PC-9 (cell line): ENCODE measurements around the gene ENGASE. TPM values are rescaled to one million over a fixed set of nuclear protein-coding genes. Genes with fewer than 3 reads are reported as not detected.
A peak's percentile ranks its signal among the peaks of the same experiment; 100 is the strongest.

Experiments
- BruUV-seq: library from RNA; stranded (reverse); fragments of 400-500 nt; replicated peaks from 2 replicates; lab custom pipeline; 2021; lab: Mats Ljungman, UMichigan
- CTCF ChIA-PET: fragments of 300-600 bp; sonication (Branson Sonifier 250); formaldehyde crosslinking; loops from one replicate; lab custom pipeline; 2022; ENCODE audit warnings: antibody characterized with exemption; lab: Charles Lee
- POLR2A ChIA-PET: fragments of 300-600 bp; sonication (Branson Sonifier 250); formaldehyde crosslinking; loops from one replicate; lab custom pipeline; 2022; ENCODE audit warnings: antibody characterized with exemption; ENCODE audit not compliant: unreplicated experiment; lab: Charles Lee
- DNase-seq, 2 experiments: peaks; one replicate each; pipeline versions ENCODE4 v3.0.0 to v3.0.0-alpha.2; 2015 to 2022; ENCODE audit warnings: mixed read lengths in 1 of 2
- H2AFZ ChIP-seq: fragments of 200-600 bp; sonication (generic); 2 replicates; pipeline ENCODE4 v1.8.1; 2017; ENCODE audit warnings: antibody characterized with exemption
- H3F3A ChIP-seq: fragments of 200-600 bp; sonication (generic); 2 replicates; pipeline ENCODE4 v1.8.1; 2017; ENCODE audit warnings: antibody characterized with exemption, mild to moderate bottlenecking, low read depth; ENCODE audit not compliant: insufficient read depth
- H3K27ac ChIP-seq: fragments of 200-600 bp; sonication (generic); 2 replicates; pipeline ENCODE4 v1.6.1; 2016; ENCODE audit warnings: mixed run types
- H3K27me3 ChIP-seq: fragments of 200-600 bp; sonication (generic); 2 replicates; pipeline ENCODE4 v1.6.1; 2016; ENCODE audit warnings: low read depth, mixed run types; ENCODE audit not compliant: insufficient read depth
- H3K36me3 ChIP-seq: fragments of 200-600 bp; sonication (generic); 2 replicates; pipeline ENCODE4 v1.6.1; 2016; ENCODE audit warnings: low read depth, mixed run types
- H3K4me1 ChIP-seq: fragments of 200-600 bp; sonication (generic); replicated peaks from 2 replicates; pipeline ENCODE4 v1.6.1; 2016; ENCODE audit warnings: mixed run types; ENCODE audit not compliant: insufficient read depth
- H3K4me2 ChIP-seq: fragments of 200-600 bp; sonication (generic); 2 replicates; pipeline ENCODE4 v1.6.1; 2017; ENCODE audit warnings: mixed run types
- H3K4me3 ChIP-seq: fragments of 200-600 bp; sonication (generic); 2 replicates; pipeline ENCODE4 v1.6.1; 2016; ENCODE audit warnings: mixed run types
- H3K79me2 ChIP-seq: fragments of 200-600 bp; sonication (generic); 2 replicates; pipeline ENCODE4 v1.6.1; 2017; ENCODE audit warnings: low read depth, mixed run types
- H3K9me2 ChIP-seq: fragments of 200-600 bp; sonication (generic); 2 replicates; pipeline ENCODE4 v1.8.1; 2017; ENCODE audit warnings: mild to moderate bottlenecking; ENCODE audit not compliant: insufficient read depth
- H3K9me3 ChIP-seq: fragments of 200-600 bp; sonication (generic); 2 replicates; pipeline ENCODE4 v1.8.1; 2016; ENCODE audit warnings: low read depth; ENCODE audit not compliant: insufficient read depth
- H4K20me1 ChIP-seq: fragments of 200-600 bp; sonication (generic); 2 replicates; pipeline ENCODE4 v1.8.1; 2017; ENCODE audit not compliant: insufficient read depth
- CTCF ChIP-seq: fragments of 200-600 bp; sonication (generic); conservative IDR thresholded peaks from 2 replicates; pipeline ENCODE4 v1.6.1; 2017; ENCODE audit warnings: mixed run types, antibody characterized with exemption, mild to moderate bottlenecking, moderate library complexity
- EZH2 ChIP-seq: fragments of 200-600 bp; sonication (generic); IDR thresholded peaks from 2 replicates; pipeline ENCODE4 v1.8.0; 2017; ENCODE audit warnings: antibody characterized with exemption, low read depth
- intact Hi-C: fragments of 100-400 bp; cut with micrococcal nuclease; formaldehyde crosslinking; loops from one replicate; pipeline ENCODE4 v1.10.0; 2022; ENCODE audit not compliant: unreplicated experiment
- total RNA-seq: library from RNA; stranded (reverse); gene quantifications from 2 replicates; pipeline ENCODE4 v1.2.3, GENCODE V29; 2021

Gene ENGASE
- total RNA-seq, 1 experiment from 2014 or later: 15.7 TPM

GRCh38 chr17:79026376-79027273, 48.0 kb upstream of the ENGASE start:
- Histone ChIP-seq H2AFZ (no peak overlapping the region), H3K79me2 (no peaks in the 10 kb centered on the region), H3K4me1 (peaks cover 37% of the 10 kb centered on the region), H3K9me2 (no peaks in the 10 kb centered on the region), H4K20me1 (no peaks in the 10 kb centered on the region), H3F3A (0 out of 2 replicates have a peak, but pooled peaks cover 6% of the 10 kb centered on the region), H3K27ac (peak overlapping the region; percentile 64), H3K4me2 (peak overlapping the region; percentile 88), H3K36me3 (no peaks in the 10 kb centered on the region), H3K9me3 (no peaks in the 10 kb centered on the region), H3K27me3 (no peaks in the 10 kb centered on the region), H3K4me3 (peak overlapping the region; percentile 39; the same call in 1 of the 2 replicates)
- TF ChIP-seq EZH2 (no peak), CTCF (no peak)
- intact Hi-C loops: loop anchor here (2.0 kb wide), 1 partner anchor 22 kb away; no protein-coding TSS in a partner anchor
- no TSS peak for BruUV-seq
- CTCF ChIA-PET: interaction anchor here (0.6 to 1.8 kb wide), 8 partner anchors 9 to 126 kb away, joined by 3 to 19 read pairs (median 6); no protein-coding TSS in a partner anchor
- POLR2A ChIA-PET: interaction anchor here (0.5 to 1.1 kb wide), 6 partner anchors 10 to 898 kb away, joined by 3 to 15 read pairs (median 3); partner anchors contain the start of gene TMC6
- DNase-seq: peak; percentile 66 to 73

- POLR2A ChIA-PET: interaction anchor here (0.7 to 1.1 kb wide), 2 partner anchors 22 to 31 kb away, joined by 3 read pairs; no protein-coding TSS in a partner anchor
- Histone ChIP-seq H3K36me3 (no peaks in the 10 kb centered on the region), H3K4me3 (no peak overlapping the region; the same call in 1 of the 2 replicates), H3F3A (0 out of 2 replicates have a peak, but pooled peaks cover 6% of the 10 kb centered on the region), H3K27ac (peak overlapping the region; percentile 64; the same call in 1 of the 2 replicates), H3K4me1 (peaks cover 37% of the 10 kb centered on the region), H4K20me1 (no peaks in the 10 kb centered on the region), H3K79me2 (no peaks in the 10 kb centered on the region), H2AFZ (no peak overlapping the region), H3K27me3 (no peaks in the 10 kb centered on the region), H3K9me3 (no peaks in the 10 kb centered on the region), H3K9me2 (no peaks in the 10 kb centered on the region), H3K4me2 (peak overlapping the region; percentile 88)
- CTCF ChIA-PET: interaction anchor here (0.5 to 1.8 kb wide), 3 partner anchors 10 to 125 kb away, joined by 3 to 10 read pairs (median 9); no protein-coding TSS in a partner anchor
- TF ChIP-seq CTCF (no peak), EZH2 (no peak)
- no TSS peak for BruUV-seq
- intact Hi-C loops: loop anchor here (2.0 kb wide), 1 partner anchor 23 kb away; no protein-coding TSS in a partner anchor
- no peak for DNase-seq
These were observed 47.2 kb upstream of the ENGASE start for GRCh38 chr17:79027274-79027924.
